OCI-LY3 (cell line): Measurements from ENCODE around the gene PRDM2.

Experiments used
- H2AFZ ChIP-seq: fragments of 200-600, 300-600 bp; shearing (Covaris generic); 2 replicates; pipeline ENCODE4 v1.6.0; 2014; ENCODE audit warnings: antibody characterized with exemption, low read depth, low read length
- H3K27ac ChIP-seq: fragments of 200-600, 300-600 bp; sonication (generic); 2 replicates; pipeline ENCODE4 v1.5.1; 2014; ENCODE audit warnings: mild to moderate bottlenecking, low read length, moderate library complexity, mixed read lengths
- H3K27me3 ChIP-seq: fragments of 200-600, 300-600 bp; sonication (generic); 2 replicates; pipeline ENCODE4 v1.6.1; 2014; ENCODE audit warnings: low read depth, low read length, mixed read lengths
- H3K36me3 ChIP-seq: fragments of 200-600, 300-600 bp; sonication (generic); replicated peaks from 2 replicates; pipeline ENCODE3; 2014; ENCODE audit warnings: low read depth, low read length, mixed read lengths
- H3K4me1 ChIP-seq: fragments of 300-600, 200-600 bp; sonication (generic); 2 replicates; pipeline ENCODE4 v1.6.1; 2014; ENCODE audit warnings: low read length, mixed read lengths
- H3K4me2 ChIP-seq: fragments of 200-600, 300-600 bp; sonication (generic); 2 replicates; pipeline ENCODE4 v1.6.1; 2014; ENCODE audit warnings: low read length, mixed read lengths
- H3K4me3 ChIP-seq: fragments of 300-600, 200-600 bp; sonication (generic); 2 replicates; pipeline ENCODE4 v1.5.1; 2014; ENCODE audit warnings: antibody characterized with exemption, mild to moderate bottlenecking, low read length, moderate library complexity
- H3K79me2 ChIP-seq: fragments of 300-600, 200-600 bp; shearing (Covaris generic); 2 replicates; pipeline ENCODE4 v1.6.1; 2014; ENCODE audit warnings: mild to moderate bottlenecking, low read length, mixed read lengths
- H3K9ac ChIP-seq: fragments of 300-600, 200-600 bp; shearing (Covaris generic); 2 replicates; pipeline ENCODE4 v1.6.0; 2014; ENCODE audit warnings: mild to moderate bottlenecking, low read length, moderate library complexity
- H3K9me3 ChIP-seq: fragments of 200-600, 300-600 bp; shearing (Covaris generic); 2 replicates; pipeline ENCODE4 v1.6.1; 2014; ENCODE audit warnings: low read length, mixed read lengths; ENCODE audit not compliant: insufficient read depth
- H4K20me1 ChIP-seq: fragments of 200-600, 300-600 bp; sonication (generic); 2 replicates; pipeline ENCODE4 v1.6.1; 2016; ENCODE audit warnings: low read length, mixed read lengths; ENCODE audit not compliant: insufficient read depth
- EZH2phosphoT487 ChIP-seq: fragments of 200-600 bp; shearing (Covaris generic); IDR thresholded peaks from 2 replicates; pipeline ENCODE4 v1.6.1; 2018; ENCODE audit warnings: antibody characterized with exemption, mixed run types, low read depth
- TF ChIP-seq, protein P1 (sequence below): fragments of 200-600, 300-600 bp; sonication (generic); IDR thresholded peaks from 2 replicates; pipeline ENCODE4 v1.5.1; 2014; ENCODE audit warnings: antibody characterized with exemption, low read length, low read depth

PRDM2 gene

DNA sequence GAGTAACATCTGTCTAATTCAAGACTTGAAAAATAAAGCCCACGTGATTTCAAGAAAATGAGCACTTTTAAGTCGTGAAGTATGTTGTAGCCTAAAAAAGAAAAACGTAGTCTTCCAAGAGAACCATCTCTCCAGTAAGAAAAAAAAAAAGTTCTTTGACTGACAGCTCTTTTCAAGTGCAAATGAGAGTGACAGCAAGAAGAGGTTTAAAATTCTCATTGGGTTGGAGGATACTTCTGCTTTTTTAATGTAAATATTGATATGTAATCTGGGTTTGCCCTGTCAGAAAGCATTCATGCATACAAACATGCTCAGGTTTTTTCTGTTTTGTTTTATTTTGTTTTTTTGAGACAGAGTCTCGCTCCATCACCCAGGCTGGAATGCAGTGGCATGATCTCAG, 32.3 kb upstream of the PRDM2 start:
- Histone ChIP-seq H3K27me3 (no peaks in the 10 kb centered on the region), H3K79me2 (peaks cover 9% of the 10 kb centered on the region; the same call in 1 of the 2 replicates), H4K20me1 (no peaks in the 10 kb centered on the region), H3K27ac (0 out of 2 replicates have a peak overlapping the region, but pooled peaks have one; percentile 25), H2AFZ (no peak overlapping the region), H3K9me3 (no peaks in the 10 kb centered on the region), H3K9ac (no peak overlapping the region), H3K4me3 (peak overlapping the region; percentile 37; the same call in 1 of the 2 replicates), H3K36me3 (no peaks in the 10 kb centered on the region), H3K4me1 (peaks cover 42% of the 10 kb centered on the region), H3K4me2 (peak overlapping the region; percentile 68)
- no peak for TF ChIP-seq EZH2phosphoT487
- TF ChIP-seq, protein P1, sequence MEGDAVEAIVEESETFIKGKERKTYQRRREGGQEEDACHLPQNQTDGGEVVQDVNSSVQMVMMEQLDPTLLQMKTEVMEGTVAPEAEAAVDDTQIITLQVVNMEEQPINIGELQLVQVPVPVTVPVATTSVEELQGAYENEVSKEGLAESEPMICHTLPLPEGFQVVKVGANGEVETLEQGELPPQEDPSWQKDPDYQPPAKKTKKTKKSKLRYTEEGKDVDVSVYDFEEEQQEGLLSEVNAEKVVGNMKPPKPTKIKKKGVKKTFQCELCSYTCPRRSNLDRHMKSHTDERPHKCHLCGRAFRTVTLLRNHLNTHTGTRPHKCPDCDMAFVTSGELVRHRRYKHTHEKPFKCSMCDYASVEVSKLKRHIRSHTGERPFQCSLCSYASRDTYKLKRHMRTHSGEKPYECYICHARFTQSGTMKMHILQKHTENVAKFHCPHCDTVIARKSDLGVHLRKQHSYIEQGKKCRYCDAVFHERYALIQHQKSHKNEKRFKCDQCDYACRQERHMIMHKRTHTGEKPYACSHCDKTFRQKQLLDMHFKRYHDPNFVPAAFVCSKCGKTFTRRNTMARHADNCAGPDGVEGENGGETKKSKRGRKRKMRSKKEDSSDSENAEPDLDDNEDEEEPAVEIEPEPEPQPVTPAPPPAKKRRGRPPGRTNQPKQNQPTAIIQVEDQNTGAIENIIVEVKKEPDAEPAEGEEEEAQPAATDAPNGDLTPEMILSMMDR: no peak

DNA sequence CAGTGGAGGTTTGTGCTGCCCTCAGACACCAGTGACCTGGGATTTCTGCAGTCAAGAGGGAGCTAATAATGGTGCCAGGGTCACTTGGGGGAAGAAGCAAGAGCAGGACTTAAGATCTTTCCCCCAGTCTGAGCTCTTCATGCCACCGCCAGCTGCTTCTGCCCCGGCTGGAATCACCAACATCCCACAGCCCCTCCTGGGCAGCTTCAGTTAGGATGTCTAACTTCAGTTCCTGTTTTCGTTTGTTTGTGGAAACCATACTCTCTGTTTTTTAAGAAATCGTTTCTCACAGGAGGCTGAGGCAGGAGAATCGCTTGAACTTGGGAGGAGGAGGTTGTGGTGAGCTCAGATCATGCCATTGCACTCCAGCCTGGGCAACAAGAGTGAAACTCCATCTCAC, 25.6 kb upstream of the PRDM2 start:
- H3K27ac ChIP-seq: no peak overlapping the region
- H3K9ac ChIP-seq: no peak overlapping the region
- H3K27me3 ChIP-seq: no peaks in the 10 kb centered on the region
- H4K20me1 ChIP-seq: no peaks in the 10 kb centered on the region
- H3K4me1 ChIP-seq: 0 out of 2 replicates have a peak, but pooled peaks cover 4% of the 10 kb centered on the region
- H3K36me3 ChIP-seq: no peaks in the 10 kb centered on the region
- H3K4me2 ChIP-seq: no peak overlapping the region
- no peaks in the 10 kb centered on the region for H3K79me2 ChIP-seq
- H3K9me3 ChIP-seq: no peaks in the 10 kb centered on the region
- TF ChIP-seq EZH2phosphoT487: no peak
- TF ChIP-seq, protein P1: no peak
- no peak overlapping the region for H2AFZ ChIP-seq
- no peak overlapping the region for H3K4me3 ChIP-seq

DNA sequence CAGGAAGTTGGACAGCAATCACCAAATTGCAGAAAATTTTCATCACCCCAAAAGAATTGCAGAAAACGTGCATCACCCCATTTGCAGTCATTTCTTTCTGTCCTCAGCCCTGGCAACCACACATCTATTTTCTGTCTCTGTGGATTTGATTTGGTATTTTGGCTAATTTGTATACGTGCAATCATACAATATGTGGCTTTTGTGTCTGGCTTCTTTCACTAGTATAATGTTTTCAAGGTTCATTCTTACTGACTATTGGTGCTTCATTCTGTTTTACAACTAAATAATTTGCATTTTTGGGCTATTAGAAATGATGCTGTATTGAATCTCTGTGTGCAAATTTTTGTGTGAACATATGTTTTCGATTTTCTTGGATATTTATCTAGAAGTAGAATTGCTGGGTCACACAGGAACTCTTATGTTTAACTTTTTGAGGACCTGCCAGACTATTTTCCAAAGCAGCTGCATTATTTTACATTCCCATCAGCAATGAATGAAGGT, 24.8 kb upstream of the PRDM2 start:
- H3K27me3 ChIP-seq: no peaks in the 10 kb centered on the region
- H3K4me2 ChIP-seq: no peak overlapping the region
- no peak overlapping the region for H3K4me3 ChIP-seq
- H3K36me3 ChIP-seq: no peaks in the 10 kb centered on the region
- no peaks in the 10 kb centered on the region for H3K79me2 ChIP-seq
- H3K9ac ChIP-seq: no peak overlapping the region
- H3K9me3 ChIP-seq: no peaks in the 10 kb centered on the region
- 0 out of 2 replicates have a peak, but pooled peaks cover 4% of the 10 kb centered on the region for H3K4me1 ChIP-seq
- H3K27ac ChIP-seq: no peak overlapping the region
- H2AFZ ChIP-seq: no peak overlapping the region
- TF ChIP-seq, protein P1: no peak
- TF ChIP-seq EZH2phosphoT487: no peak
- H4K20me1 ChIP-seq: no peaks in the 10 kb centered on the region

DNA sequence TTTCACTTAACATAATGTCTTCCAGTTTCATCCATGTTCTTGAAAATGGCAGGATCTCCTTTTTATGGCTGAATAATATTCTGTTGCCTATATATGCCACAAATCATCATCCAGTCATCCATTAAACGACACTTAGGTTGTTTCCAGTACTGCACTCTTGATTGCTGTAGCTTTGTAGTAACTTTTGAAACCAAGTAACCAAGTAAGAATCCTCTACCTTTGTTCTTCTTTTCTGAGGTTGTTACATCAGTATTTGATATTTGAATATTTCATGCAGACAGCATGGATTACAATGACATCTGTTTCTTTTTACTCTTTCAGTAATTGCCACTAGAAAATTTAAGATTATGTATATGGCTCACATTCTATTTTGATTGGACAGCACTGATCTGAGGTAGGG, 22.1 kb upstream of the PRDM2 start:
- Histone ChIP-seq H3K4me3 (no peak overlapping the region), H4K20me1 (no peaks in the 10 kb centered on the region), H3K36me3 (no peaks in the 10 kb centered on the region), H3K79me2 (no peaks in the 10 kb centered on the region), H3K4me1 (0 out of 2 replicates have a peak, but pooled peaks cover 4% of the 10 kb centered on the region), H3K27me3 (no peaks in the 10 kb centered on the region), H3K27ac (no peak overlapping the region), H3K9ac (no peak overlapping the region), H2AFZ (no peak overlapping the region), H3K4me2 (no peak overlapping the region), H3K9me3 (no peaks in the 10 kb centered on the region)
- TF ChIP-seq, protein P1: no peak
- TF ChIP-seq EZH2phosphoT487: no peak
